PC-3 (cell line): ENCODE measurements around the gene GRIN2A.

ENCODE experiments used
- CTCF ChIP-seq: fragments of 300-600 bp; sonication (generic); conservative IDR thresholded peaks from 2 replicates; pipeline ENCODE4 v1.5.1; 2017; ENCODE audit warnings: antibody characterized with exemption, low read depth, mild to moderate bottlenecking, low read length
- EZH2 ChIP-seq: fragments of 300-600 bp; sonication (generic); IDR thresholded peaks from one replicate; pipeline ENCODE4 v1.6.1; 2017; ENCODE audit warnings: antibody characterized with exemption, mild to moderate bottlenecking, low read length; ENCODE audit not compliant: unreplicated experiment

GRCh38 chr16:10088380-10088793 is 93.8 kb downstream of the GRIN2A start:
- TF ChIP-seq CTCF (no peak), EZH2 (no peak)
